HepG2 (cell line): ENCODE measurements around the gene AGRN. TPM values are rescaled to one million over a fixed set of nuclear protein-coding genes. Genes with fewer than 3 reads are reported as not detected.

ENCODE experiments used
- ARID2 ChIP-seq: sonication (generic); formaldehyde crosslinking; IDR thresholded peaks from 2 replicates; pipeline ENCODE4 v1.8.1; 2022; ENCODE audit warnings: mild to moderate bottlenecking, missing genetic modification reagents, borderline replicate concordance
- ASH2L ChIP-seq: fragments of 300-600, 200-600 bp; sonication (generic); IDR thresholded peaks from 2 replicates; pipeline ENCODE4 v1.7.0; 2017; ENCODE audit warnings: low read depth, mild to moderate bottlenecking, moderate library complexity, mixed read lengths, low read length; ENCODE audit not compliant: insufficient read length
- ATF7-NPFF ChIP-seq: sonication (generic); formaldehyde crosslinking; IDR thresholded peaks from 2 replicates; pipeline ENCODE4 v1.8.1; 2023; ENCODE audit warnings: mild to moderate bottlenecking, low read depth, missing genetic modification reagents, moderate library complexity
- BORCS8-MEF2B ChIP-seq: sonication (generic); formaldehyde crosslinking; IDR thresholded peaks from 2 replicates; pipeline ENCODE4 v1.8.0; 2022; ENCODE audit warnings: mild to moderate bottlenecking, missing genetic modification reagents
- BRCA1 ChIP-seq: sonication (generic); formaldehyde crosslinking; IDR thresholded peaks from 2 replicates; pipeline ENCODE4 v1.4.0; 2020; ENCODE audit warnings: missing genetic modification reagents
- EEA1 ChIP-seq: sonication (generic); formaldehyde crosslinking; IDR thresholded peaks from 2 replicates; pipeline ENCODE4 v1.5.1; 2020; ENCODE audit warnings: mild to moderate bottlenecking, missing genetic modification reagents, borderline replicate concordance
- FOXK1 ChIP-seq: sonication (generic); formaldehyde crosslinking; IDR thresholded peaks from 2 replicates; pipeline ENCODE4 v1.4.0; 2020; ENCODE audit warnings: low read depth, missing genetic modification reagents, borderline replicate concordance
- HDAC2 ChIP-seq: sonication (generic); formaldehyde crosslinking; IDR thresholded peaks from 2 replicates; pipeline ENCODE4 v1.4.0; 2020; ENCODE audit warnings: missing genetic modification reagents
- KDM5A ChIP-seq: fragments of 200-600 bp; sonication (generic); IDR thresholded peaks from 2 replicates; pipeline ENCODE4 v1.7.0; 2018; ENCODE audit warnings: antibody characterized with exemption, mild to moderate bottlenecking, low read length, borderline replicate concordance
- MEIS2 ChIP-seq: sonication (generic); formaldehyde crosslinking; IDR thresholded peaks from 2 replicates; pipeline ENCODE4 v1.9.0; 2021; ENCODE audit warnings: mild to moderate bottlenecking, missing genetic modification reagents
- NFKB2 ChIP-seq: sonication (generic); formaldehyde crosslinking; IDR thresholded peaks from 2 replicates; pipeline ENCODE4 v1.4.0; 2020; ENCODE audit warnings: missing genetic modification reagents, borderline replicate concordance
- SMARCE1 ChIP-seq: fragments of 450-650 bp; IDR thresholded peaks from 2 replicates; pipeline ENCODE4 v1.6.1; 2017; ENCODE audit warnings: borderline replicate concordance
- SPEN ChIP-seq: sonication (generic); formaldehyde crosslinking; IDR thresholded peaks from 2 replicates; pipeline ENCODE4 v1.5.1; 2020; ENCODE audit warnings: low read depth, mild to moderate bottlenecking, missing genetic modification reagents
- WIZ ChIP-seq: sonication (generic); formaldehyde crosslinking; IDR thresholded peaks from 2 replicates; pipeline ENCODE4 v1.5.1; 2020; ENCODE audit warnings: mild to moderate bottlenecking, missing genetic modification reagents
- ZFP1 ChIP-seq: IDR thresholded peaks from 2 replicates; pipeline ENCODE4 v1.6.1; 2016
- ZNF180 ChIP-seq: sonication (generic); formaldehyde crosslinking; IDR thresholded peaks from 2 replicates; pipeline ENCODE4 v1.4.0; 2020; ENCODE audit warnings: low read depth, missing genetic modification reagents, borderline replicate concordance
- ZNF672 ChIP-seq: sonication (generic); formaldehyde crosslinking; IDR thresholded peaks from 2 replicates; pipeline ENCODE4 v1.8.1; 2022; ENCODE audit warnings: missing genetic modification reagents
- ZNF7 ChIP-seq: IDR thresholded peaks from 2 replicates; pipeline ENCODE4 v1.6.1; 2016; ENCODE audit warnings: missing biosample characterization, missing genetic modification reagents
- ZNF749 ChIP-seq: sonication (generic); formaldehyde crosslinking; IDR thresholded peaks from 2 replicates; pipeline ENCODE4 v1.8.0; 2022; ENCODE audit warnings: mild to moderate bottlenecking, missing genetic modification reagents, moderate library complexity, borderline replicate concordance
- ZNF761 ChIP-seq: sonication (generic); formaldehyde crosslinking; conservative IDR thresholded peaks from 2 replicates; pipeline ENCODE4 v1.4.0; 2020; ENCODE audit warnings: mild to moderate bottlenecking, missing genetic modification reagents
- ZNF766 ChIP-seq: sonication (generic); formaldehyde crosslinking; IDR thresholded peaks from 2 replicates; pipeline ENCODE4 v1.5.0; 2020; ENCODE audit warnings: missing genetic modification reagents, borderline replicate concordance
- ZNF773 ChIP-seq: sonication (generic); formaldehyde crosslinking; IDR thresholded peaks from 2 replicates; pipeline ENCODE4 v1.4.0; 2020; ENCODE audit warnings: missing genetic modification reagents, borderline replicate concordance
- ZNF775 ChIP-seq: sonication (generic); formaldehyde crosslinking; IDR thresholded peaks from 2 replicates; pipeline ENCODE4 v1.4.0; 2020; ENCODE audit warnings: missing genetic modification reagents, mild to moderate bottlenecking, moderate library complexity, borderline replicate concordance
- polyA plus RNA-seq, 8 experiments: library from polyadenylated mRNA; depleted of rRNA in 3 of 8; stranded (reverse) in 7 of 8; unstranded in 1 of 8; fragments of >200 nt; fragmentation: Illumina TruSeq in 4 of 8; extraction: Trizol in 4 of 8; gene quantifications; 2 replicates each; pipeline versions ENCODE4 v1.2.1 to v1.2.3, GENCODE V29; 2011 to 2016; ENCODE audit warnings: low read depth in 4 of 8, missing spikeins in 1 of 8, mixed read lengths in 1 of 8; ENCODE audit not compliant: insufficient read depth in 1 of 8
- total RNA-seq, 5 experiments: library from RNA; depleted of rRNA; stranded (reverse); fragments of >200 nt; fragmentation: Illumina TruSeq; extraction: Trizol; gene quantifications; 2 replicates each; pipeline ENCODE4 v1.2.3, GENCODE V29; 2016; ENCODE audit warnings: low read depth in 1 of 5
- TF ChIP-seq, protein P1 (sequence below): sonication (generic); formaldehyde crosslinking; conservative IDR thresholded peaks from 2 replicates; pipeline ENCODE4 v1.5.0; 2020; ENCODE audit warnings: missing genetic modification reagents
- TF ChIP-seq, protein P2 (sequence below): sonication (generic); formaldehyde crosslinking; IDR thresholded peaks from 2 replicates; pipeline ENCODE4 v1.8.0; 2022; ENCODE audit warnings: mild to moderate bottlenecking, missing genetic modification reagents, borderline replicate concordance
- TF ChIP-seq, protein P3 (sequence below): sonication (generic); formaldehyde crosslinking; IDR thresholded peaks from 2 replicates; pipeline ENCODE4 v1.4.0; 2020; ENCODE audit warnings: missing genetic modification reagents

AGRN gene
- total and polyA plus RNA-seq, 2 of the 13 experiments (the other 11 are each of a cell fraction or from before 2014, with no cell fraction given), result 29.8 to 65.2 TPM

DNA sequence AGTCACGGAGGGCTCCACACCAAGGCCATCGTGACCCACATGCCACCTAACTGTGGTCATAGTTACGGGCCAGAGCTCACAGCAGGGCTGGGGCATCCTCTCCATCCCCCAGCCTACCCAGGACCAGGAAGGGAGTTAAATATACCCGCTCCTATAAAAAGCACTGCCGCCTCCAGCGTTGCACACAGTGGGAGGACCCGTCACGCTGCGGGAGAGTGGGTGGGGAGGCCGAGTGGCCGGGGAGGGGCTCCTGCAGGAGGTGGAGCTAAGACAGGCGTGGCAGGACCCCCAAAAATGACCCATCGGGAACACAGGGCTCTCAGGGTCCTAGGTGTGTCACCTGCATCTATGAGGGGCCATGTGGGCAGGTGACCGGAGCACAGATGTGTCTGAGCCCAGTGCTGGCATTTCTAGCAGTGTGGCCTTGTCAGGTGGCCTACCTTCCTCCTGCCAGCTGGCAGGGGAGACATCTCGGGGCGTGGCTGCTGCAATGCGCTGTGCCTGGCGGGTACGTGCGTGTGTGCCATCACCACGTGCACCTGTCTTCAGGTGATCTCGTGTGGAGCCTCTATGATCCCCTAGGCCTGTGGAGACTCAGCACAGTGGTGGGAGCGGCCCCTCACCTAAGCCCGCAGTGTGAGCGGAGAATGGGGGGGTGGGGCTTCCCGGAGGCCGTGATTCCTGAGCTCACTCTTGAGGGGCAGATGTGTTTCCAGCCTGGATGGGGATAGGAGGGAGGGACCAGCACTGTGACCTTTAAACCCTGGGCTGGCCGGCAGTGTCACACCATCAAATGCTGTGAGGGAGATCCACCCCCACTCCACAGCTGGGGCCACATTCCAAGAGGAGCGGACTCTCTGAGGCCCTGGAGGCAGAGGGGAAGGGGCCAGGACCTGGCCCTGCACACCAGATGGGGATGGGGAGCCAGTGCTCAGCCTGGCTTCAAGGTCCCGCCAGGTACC lies 17.7 kb downstream of the AGRN start (continued):
- TF ChIP-seq EEA1 (CRISPR knock-in tag), result no peak
- TF ChIP-seq WIZ (CRISPR knock-in tag), result no peak
- TF ChIP-seq ZNF7 (CRISPR knock-in tag), result no peak
- TF ChIP-seq ZNF766, result no peak
- TF ChIP-seq ZNF180, result no peak
- TF ChIP-seq, protein P1, sequence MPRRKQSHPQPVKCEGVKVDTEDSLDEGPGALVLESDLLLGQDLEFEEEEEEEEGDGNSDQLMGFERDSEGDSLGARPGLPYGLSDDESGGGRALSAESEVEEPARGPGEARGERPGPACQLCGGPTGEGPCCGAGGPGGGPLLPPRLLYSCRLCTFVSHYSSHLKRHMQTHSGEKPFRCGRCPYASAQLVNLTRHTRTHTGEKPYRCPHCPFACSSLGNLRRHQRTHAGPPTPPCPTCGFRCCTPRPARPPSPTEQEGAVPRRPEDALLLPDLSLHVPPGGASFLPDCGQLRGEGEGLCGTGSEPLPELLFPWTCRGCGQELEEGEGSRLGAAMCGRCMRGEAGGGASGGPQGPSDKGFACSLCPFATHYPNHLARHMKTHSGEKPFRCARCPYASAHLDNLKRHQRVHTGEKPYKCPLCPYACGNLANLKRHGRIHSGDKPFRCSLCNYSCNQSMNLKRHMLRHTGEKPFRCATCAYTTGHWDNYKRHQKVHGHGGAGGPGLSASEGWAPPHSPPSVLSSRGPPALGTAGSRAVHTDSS (CRISPR knock-in tag), result no peak
- peak; percentile 74; the same call in 1 of the 2 replicates for TF ChIP-seq BORCS8-MEF2B (CRISPR knock-in tag)
- no peak for TF ChIP-seq ZNF672 (CRISPR knock-in tag)
- no peak for TF ChIP-seq SMARCE1
- TF ChIP-seq ZFP1 (CRISPR knock-in tag), result no peak
- no peak for TF ChIP-seq ZNF761 (CRISPR knock-in tag)
- TF ChIP-seq MEIS2, result no peak
- no peak for TF ChIP-seq NFKB2 (CRISPR knock-in tag)
- TF ChIP-seq SPEN, result no peak
- TF ChIP-seq ARID2 (CRISPR knock-in tag), result no peak
- TF ChIP-seq KDM5A, result no peak
- TF ChIP-seq ASH2L, result no peak
- TF ChIP-seq HDAC2 (CRISPR knock-in tag), result peak; percentile 62; the same call in 1 of the 2 replicates
- no peak for TF ChIP-seq ZNF749 (CRISPR knock-in tag)
- TF ChIP-seq ZNF775 (CRISPR knock-in tag), result no peak
- no peak for TF ChIP-seq ZNF773 (CRISPR knock-in tag)
- TF ChIP-seq, protein P2, sequence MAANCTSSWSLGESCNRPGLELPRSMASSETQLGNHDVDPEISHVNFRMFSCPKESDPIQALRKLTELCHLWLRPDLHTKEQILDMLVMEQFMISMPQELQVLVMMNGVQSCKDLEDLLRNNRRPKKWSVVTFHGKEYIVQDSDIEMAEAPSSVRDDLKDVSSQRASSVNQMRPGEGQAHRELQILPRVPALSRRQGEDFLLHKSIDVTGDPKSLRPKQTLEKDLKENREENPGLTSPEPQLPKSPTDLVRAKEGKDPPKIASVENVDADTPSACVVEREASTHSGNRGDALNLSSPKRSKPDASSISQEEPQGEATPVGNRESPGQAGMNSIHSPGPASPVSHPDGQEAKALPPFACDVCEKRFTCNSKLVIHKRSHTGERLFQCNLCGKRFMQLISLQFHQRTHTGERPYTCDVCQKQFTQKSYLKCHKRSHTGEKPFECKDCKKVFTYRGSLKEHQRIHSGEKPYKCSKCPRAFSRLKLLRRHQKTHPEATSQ, result no peak
- no peak for TF ChIP-seq ATF7-NPFF (CRISPR knock-in tag)
- TF ChIP-seq, protein P3, sequence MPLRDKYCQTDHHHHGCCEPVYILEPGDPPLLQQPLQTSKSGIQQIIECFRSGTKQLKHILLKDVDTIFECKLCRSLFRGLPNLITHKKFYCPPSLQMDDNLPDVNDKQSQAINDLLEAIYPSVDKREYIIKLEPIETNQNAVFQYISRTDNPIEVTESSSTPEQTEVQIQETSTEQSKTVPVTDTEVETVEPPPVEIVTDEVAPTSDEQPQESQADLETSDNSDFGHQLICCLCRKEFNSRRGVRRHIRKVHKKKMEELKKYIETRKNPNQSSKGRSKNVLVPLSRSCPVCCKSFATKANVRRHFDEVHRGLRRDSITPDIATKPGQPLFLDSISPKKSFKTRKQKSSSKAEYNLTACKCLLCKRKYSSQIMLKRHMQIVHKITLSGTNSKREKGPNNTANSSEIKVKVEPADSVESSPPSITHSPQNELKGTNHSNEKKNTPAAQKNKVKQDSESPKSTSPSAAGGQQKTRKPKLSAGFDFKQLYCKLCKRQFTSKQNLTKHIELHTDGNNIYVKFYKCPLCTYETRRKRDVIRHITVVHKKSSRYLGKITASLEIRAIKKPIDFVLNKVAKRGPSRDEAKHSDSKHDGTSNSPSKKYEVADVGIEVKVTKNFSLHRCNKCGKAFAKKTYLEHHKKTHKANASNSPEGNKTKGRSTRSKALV (CRISPR knock-in tag), result no peak
- TF ChIP-seq FOXK1 (CRISPR knock-in tag), result no peak
- TF ChIP-seq BRCA1 (CRISPR knock-in tag), result no peak
